Omental fat pad (tissue), 4 donors: ENCODE measurements around the gene RFXANK. TPM values are rescaled to one million over a fixed set of nuclear protein-coding genes. Genes with fewer than 3 reads are reported as not detected.

Source experiments
- ATAC-seq: fragments of 150-250 bp; one replicate; pipeline ENCODE4 v1.9.1; 2016; ENCODE audit warnings: mild to moderate bottlenecking, moderate library complexity; ENCODE audit not compliant: low FRiP score
- DNase-seq: peaks from one replicate; pipeline ENCODE4 v3.0.0-alpha.2; 2019; ENCODE audit warnings: low spot score
- total RNA-seq, 4 donors: library from RNA; depleted of rRNA; stranded (reverse); fragments of >200 nt; gene quantifications; one replicate each; pipeline ENCODE4 v1.1.0, GENCODE V29; 2016
- TF ChIP-seq, protein P1 (sequence below), 3 donors: fragments of 450-650 bp; IDR thresholded peaks; one replicate each; pipeline ENCODE4 v1.5.1; 2016 to 2017; ENCODE audit warnings: antibody characterized with exemption in 3 of 3, mild to moderate bottlenecking in 3 of 3, moderate library complexity in 2 of 3

Gene RFXANK
- total RNA-seq, 4 donors from 2014 or later = 31.2 to 46.8 (median 42.3) TPM

DNA sequence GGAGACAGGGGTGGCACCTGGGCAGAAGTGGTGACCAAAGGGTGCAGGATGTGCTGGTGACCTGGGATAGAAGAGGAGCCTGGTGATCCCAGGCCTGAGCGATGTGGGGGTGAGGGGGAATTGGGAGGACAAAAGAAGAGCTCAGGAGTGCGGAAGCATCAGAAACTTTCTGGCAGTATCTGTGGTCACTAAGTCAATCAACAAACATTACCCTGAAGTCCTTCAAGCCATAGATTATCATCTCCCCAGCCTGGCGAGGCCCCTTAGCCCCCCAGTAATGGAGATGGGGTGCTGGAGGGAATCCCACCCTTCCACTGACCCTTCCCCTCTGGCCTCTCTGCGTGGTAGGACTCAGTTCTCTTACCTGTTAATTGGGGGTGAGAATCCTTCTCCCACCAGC, 32.5 kb upstream of the RFXANK start:
- ATAC-seq (no peak), DNase-seq (no peak)
- TF ChIP-seq, protein P1, sequence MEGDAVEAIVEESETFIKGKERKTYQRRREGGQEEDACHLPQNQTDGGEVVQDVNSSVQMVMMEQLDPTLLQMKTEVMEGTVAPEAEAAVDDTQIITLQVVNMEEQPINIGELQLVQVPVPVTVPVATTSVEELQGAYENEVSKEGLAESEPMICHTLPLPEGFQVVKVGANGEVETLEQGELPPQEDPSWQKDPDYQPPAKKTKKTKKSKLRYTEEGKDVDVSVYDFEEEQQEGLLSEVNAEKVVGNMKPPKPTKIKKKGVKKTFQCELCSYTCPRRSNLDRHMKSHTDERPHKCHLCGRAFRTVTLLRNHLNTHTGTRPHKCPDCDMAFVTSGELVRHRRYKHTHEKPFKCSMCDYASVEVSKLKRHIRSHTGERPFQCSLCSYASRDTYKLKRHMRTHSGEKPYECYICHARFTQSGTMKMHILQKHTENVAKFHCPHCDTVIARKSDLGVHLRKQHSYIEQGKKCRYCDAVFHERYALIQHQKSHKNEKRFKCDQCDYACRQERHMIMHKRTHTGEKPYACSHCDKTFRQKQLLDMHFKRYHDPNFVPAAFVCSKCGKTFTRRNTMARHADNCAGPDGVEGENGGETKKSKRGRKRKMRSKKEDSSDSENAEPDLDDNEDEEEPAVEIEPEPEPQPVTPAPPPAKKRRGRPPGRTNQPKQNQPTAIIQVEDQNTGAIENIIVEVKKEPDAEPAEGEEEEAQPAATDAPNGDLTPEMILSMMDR (IDR thresholded peaks at IDR 0.05) = no peak

DNA sequence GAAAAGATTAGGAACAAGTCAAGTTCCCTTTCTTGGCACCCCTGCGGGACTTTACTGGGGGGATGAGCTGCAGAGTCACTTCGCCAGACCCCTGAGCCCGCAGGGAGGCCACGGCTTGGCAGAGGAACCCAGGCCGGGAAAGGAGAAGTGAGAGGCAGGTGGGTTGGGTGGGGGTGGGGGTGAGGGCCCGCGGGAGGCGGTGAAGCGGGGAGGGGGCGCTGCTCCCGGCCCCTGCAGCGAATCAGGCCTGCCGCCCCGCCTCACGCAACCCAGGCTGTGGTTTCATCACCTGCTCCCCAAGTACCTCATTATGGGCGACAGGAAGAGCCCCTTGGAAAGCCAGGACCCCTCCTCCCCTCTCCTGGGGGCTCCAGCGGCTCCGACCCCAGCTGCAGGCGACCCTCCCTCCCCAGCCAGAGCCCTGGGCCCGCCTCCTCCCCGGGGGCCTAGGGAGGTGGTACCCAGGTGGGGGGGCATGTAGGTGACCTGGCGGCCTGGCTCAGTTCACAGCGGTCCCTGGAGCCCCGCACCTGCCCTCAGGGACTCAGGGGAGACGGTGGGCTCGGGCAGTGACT, 31.5 kb upstream of the RFXANK start:
- TF ChIP-seq, protein P1 (IDR thresholded peaks at IDR 0.05) = no peak

DNA sequence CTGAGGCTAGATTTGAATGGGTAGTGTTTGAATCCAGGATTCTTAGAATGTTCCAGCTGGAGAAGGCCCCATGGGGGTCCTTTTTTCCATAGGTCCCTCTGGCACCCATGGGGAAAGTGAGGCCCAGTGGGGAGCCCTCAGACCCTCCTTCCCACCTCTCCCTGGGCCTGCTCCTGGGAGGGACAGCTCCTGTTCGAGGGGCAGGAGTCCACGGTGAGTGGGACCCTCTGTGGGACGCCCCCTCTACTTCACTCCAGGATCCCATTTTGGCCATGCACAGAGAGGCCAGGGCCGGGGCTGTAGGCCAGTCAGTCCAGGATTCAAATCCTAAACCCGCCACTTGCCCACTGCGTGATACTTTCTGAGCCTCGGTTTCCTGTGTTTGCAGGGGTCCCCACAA, 29.6 kb upstream of the RFXANK start:
- TF ChIP-seq, protein P1 (IDR thresholded peaks at IDR 0.05) = no peak
- ATAC-seq = peak; percentile 8
- no peak for DNase-seq

More for the DNA sequence above, 31.5 kb upstream of the RFXANK start:
- DNase-seq (no peak), ATAC-seq (no peak)

DNA sequence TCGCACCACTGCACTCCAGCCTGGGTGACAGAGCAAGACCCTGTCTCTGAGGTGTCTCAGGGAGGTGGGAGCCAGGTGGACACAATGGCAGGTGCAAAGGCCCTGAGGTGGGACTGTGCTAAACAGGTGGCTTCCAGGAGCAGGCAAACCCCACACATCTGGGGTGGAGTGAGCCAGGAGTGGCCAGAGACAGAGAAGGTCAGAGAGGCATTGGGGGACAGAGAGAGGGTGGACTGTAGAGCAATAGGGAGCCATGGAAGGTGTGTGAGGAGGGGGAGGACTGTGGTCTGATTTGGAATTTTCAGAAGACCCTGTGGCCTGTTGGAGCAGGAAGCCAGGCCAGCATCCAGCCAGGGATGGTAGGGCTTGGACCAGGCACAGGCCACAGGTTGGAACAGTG, 26.7 kb upstream of the RFXANK start:
- no peak for DNase-seq
- ATAC-seq = no peak
- TF ChIP-seq, protein P1 (IDR thresholded peaks at IDR 0.05) = no peak

DNA sequence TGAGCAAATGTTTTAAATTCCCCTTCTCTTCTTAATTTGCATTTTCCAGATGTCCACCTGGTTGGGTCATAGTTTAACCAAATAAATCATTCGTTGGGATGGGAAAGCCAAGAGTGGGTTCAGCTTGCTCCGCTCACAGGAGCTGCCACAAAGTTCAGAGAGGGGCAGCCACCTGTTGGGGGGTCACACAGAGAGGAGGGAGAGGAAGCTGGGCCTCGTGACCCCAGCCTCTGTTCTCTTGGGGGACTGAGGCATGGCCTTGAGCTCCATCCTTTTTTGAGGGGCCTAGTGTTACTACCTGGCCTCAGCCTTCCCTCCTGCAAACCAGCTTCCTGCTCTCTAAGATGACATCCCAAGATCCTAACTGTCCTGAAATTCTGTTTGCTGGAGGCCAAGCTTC, 24.4 kb upstream of the RFXANK start:
- ATAC-seq (no peak), DNase-seq (no peak)
- TF ChIP-seq, protein P1 (IDR thresholded peaks at IDR 0.05) = no peak

DNA sequence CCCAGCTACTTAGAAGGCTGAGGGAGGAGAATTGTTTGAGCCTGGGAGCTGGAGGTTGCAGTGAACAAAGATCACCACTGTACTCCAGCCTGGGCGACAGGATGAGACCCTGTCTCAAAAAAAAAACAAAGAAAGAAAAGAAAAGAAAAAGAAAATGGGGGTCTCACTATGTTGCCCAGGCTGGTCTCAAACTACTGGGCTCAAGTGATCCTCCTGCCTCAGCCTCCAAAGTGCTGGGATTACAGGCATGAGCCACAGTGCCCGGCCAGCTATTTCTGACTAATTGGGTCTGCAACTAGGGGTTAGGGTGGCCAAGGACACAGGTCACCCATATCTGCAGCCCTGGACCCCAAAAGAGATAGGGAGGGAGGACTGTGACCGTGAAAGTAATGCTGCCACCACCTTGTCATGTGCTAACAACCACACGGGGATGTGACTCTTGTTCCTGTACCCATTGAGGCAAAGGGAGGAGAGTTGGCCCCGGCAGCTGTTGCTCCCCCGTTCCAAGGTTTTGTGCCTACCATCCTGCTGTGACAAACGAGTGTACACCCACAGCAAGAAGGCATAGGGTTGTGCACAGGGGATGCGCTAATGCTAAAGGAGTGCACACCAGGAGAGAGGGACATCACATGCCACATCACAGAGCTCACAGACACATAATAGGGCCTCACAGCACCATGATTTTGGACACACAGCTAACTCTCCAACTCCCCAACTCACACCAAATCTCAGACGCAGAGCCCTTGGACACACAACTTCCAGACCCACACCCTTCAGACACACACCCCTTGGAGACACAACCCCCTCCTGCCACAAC, 22.6 kb upstream of the RFXANK start:
- no peak for DNase-seq
- TF ChIP-seq, protein P1 (IDR thresholded peaks at IDR 0.05) = no peak
- ATAC-seq = no peak
